B cell (primary cell): Measurements from ENCODE around the gene KCNJ6. TPM values are rescaled to one million over a fixed set of nuclear protein-coding genes. Genes with fewer than 3 reads are reported as not detected.

Experiments used
- ATAC-seq: fragments of 200-7000 bp; cut with Tn5 transposase; one replicate; pipeline ENCODE4 v1.10.0; 2021; ENCODE audit warnings: low read depth, mild to moderate bottlenecking, moderate number of reproducible peaks, moderate library complexity
- CTCF ChIA-PET: fragments of 350-600 bp; sonication (Branson Sonifier 250); formaldehyde crosslinking; loops from one replicate; lab custom pipeline; 2021; ENCODE audit warnings: antibody characterized with exemption, inconsistent platforms; lab: Charles Lee
- POLR2A ChIA-PET: fragments of 350-600 bp; sonication (Branson Sonifier 250); formaldehyde crosslinking; loops from one replicate; lab custom pipeline; 2021; ENCODE audit warnings: antibody characterized with exemption; lab: Charles Lee
- DNase-seq: peaks from one replicate; pipeline ENCODE4 v3.0.0; 2013
- H2AFZ ChIP-seq: 2 replicates; pipeline ENCODE4 v1.6.1; 2012; ENCODE audit warnings: mild to moderate bottlenecking, low read depth, low read length; ENCODE audit not compliant: insufficient read depth, poor library complexity, severe bottlenecking
- H3K27ac ChIP-seq, 2 donors: 1 replicate in 1 of 2; 2 replicates in 1 of 2; pipeline ENCODE4 v1.5.1; 2012 to 2013; ENCODE audit warnings: low read length in 2 of 2, mild to moderate bottlenecking in 2 of 2, moderate library complexity in 1 of 2
- H3K27me3 ChIP-seq, 4 experiments: fragments of 200-600 bp in 1 of 4; sonication (generic) in 1 of 4; replicated peaks in 1 of 4; 1 replicate in 2 of 4; 2 replicates in 2 of 4; pipeline versions ENCODE4 v1.6.1 to v1.7.0; 2013 to 2016; ENCODE audit warnings: low read length in 3 of 4, mild to moderate bottlenecking in 2 of 4, mixed read lengths in 1 of 4, moderate library complexity in 1 of 4; ENCODE audit not compliant: insufficient read depth in 4 of 4, control insufficient read depth in 3 of 4; ENCODE audit errors: control extremely low read depth in 1 of 4
- H3K36me3 ChIP-seq, 2 experiments: replicated peaks in 1 of 2; 1 replicate in 1 of 2; 2 replicates in 1 of 2; pipeline versions ENCODE4 v1.6.1 to v1.7.1; 2013; ENCODE audit warnings: low read length in 1 of 2; ENCODE audit not compliant: insufficient read depth in 2 of 2, control insufficient read depth in 1 of 2; ENCODE audit errors: control extremely low read depth in 1 of 2, extremely low read depth in 1 of 2
- H3K4me1 ChIP-seq, 2 donors: fragments of 200-600 bp in 1 of 2; sonication (generic) in 1 of 2; 1 replicate in 1 of 2; 2 replicates in 1 of 2; pipeline versions ENCODE4 v1.5.1 to v1.6.1; 2013 to 2017; ENCODE audit warnings: low read length in 2 of 2; ENCODE audit not compliant: control insufficient read depth in 2 of 2, insufficient read depth in 2 of 2
- H3K4me2 ChIP-seq: replicated peaks from 2 replicates; pipeline ENCODE3; 2012; ENCODE audit warnings: mild to moderate bottlenecking, low read depth, low read length; ENCODE audit not compliant: poor library complexity, severe bottlenecking
- H3K4me3 ChIP-seq, 5 experiments: fragments of 200-600 bp in 1 of 5; sonication (generic) in 1 of 5; 1 replicate in 3 of 5; 2 replicates in 2 of 5; pipeline versions ENCODE4 v1.5.1 to v1.7.0; 2011 to 2016; ENCODE audit warnings: low read length in 4 of 5, mild to moderate bottlenecking in 4 of 5, low read depth in 2 of 5, control low read depth in 1 of 5, moderate library complexity in 1 of 5; ENCODE audit not compliant: insufficient read depth in 1 of 5; ENCODE audit errors: control extremely low read depth in 1 of 5, extremely low read depth in 1 of 5
- H3K79me2 ChIP-seq: fragments of 200-600 bp; sonication (generic); one replicate; pipeline ENCODE4 v1.6.0; 2016; ENCODE audit warnings: low read length; ENCODE audit not compliant: control insufficient read depth, insufficient read depth
- H3K9ac ChIP-seq: fragments of 200-600 bp; sonication (generic); 2 replicates; pipeline ENCODE4 v1.6.1; 2017; ENCODE audit warnings: mild to moderate bottlenecking, low read length, moderate library complexity
- H3K9me3 ChIP-seq, 3 donors: one replicate each; pipeline versions ENCODE4 v1.6.1 to v1.7.1; 2013; ENCODE audit warnings: low read length in 2 of 3; ENCODE audit not compliant: control insufficient read depth in 2 of 3, insufficient read depth in 1 of 3; ENCODE audit errors: control extremely low read depth in 1 of 3
- H4K20me1 ChIP-seq: 2 replicates; pipeline ENCODE4 v1.6.0; 2012; ENCODE audit warnings: mild to moderate bottlenecking, low read length; ENCODE audit not compliant: insufficient read depth, control insufficient read depth, poor library complexity, severe bottlenecking
- H3K27ac Mint-ChIP-seq: one replicate; pipeline ENCODE4 v1.8.0; 2021; ENCODE audit warnings: mixed read lengths
- H3K27me3 Mint-ChIP-seq: one replicate; pipeline ENCODE4 v1.8.0; 2021; ENCODE audit warnings: mixed read lengths
- H3K4me1 Mint-ChIP-seq: one replicate; pipeline ENCODE4 v1.8.0; 2021; ENCODE audit warnings: mixed read lengths
- H3K4me3 Mint-ChIP-seq: one replicate; pipeline ENCODE4 v1.8.0; 2021; ENCODE audit warnings: mixed read lengths
- H3K9me3 Mint-ChIP-seq: one replicate; pipeline ENCODE4 v1.8.0; 2022; ENCODE audit warnings: mixed read lengths; ENCODE audit not compliant: insufficient read depth
- EZH2 ChIP-seq: IDR thresholded peaks from 2 replicates; pipeline ENCODE4 v1.6.1; 2012; ENCODE audit warnings: borderline replicate concordance, low read depth, mild to moderate bottlenecking, moderate library complexity, low read length; ENCODE audit not compliant: insufficient read depth, poor library complexity, severe bottlenecking
- WGBS: methylation state at CpG from one replicate; pipeline ENCODE4 v1.1.5; 2013; ENCODE audit warnings: missing lambda C conversion rate; ENCODE audit not compliant: insufficient coverage; 5-methylcytosine and 5-hydroxymethylcytosine counted together
- intact Hi-C: fragments of 100-400 bp; cut with micrococcal nuclease; formaldehyde crosslinking; loops from one replicate; pipeline ENCODE4 v1.10.0; 2022
- polyA plus RNA-seq: library from polyadenylated mRNA; depleted of rRNA; stranded (reverse); fragments of >200 nt; gene quantifications from 2 replicates; pipeline ENCODE4 v1.2.3, GENCODE V29; 2012
- total RNA-seq, 2 donors: library from RNA; stranded (reverse); fragments of 120-200 nt in 1 of 2; gene quantifications; 1 replicate in 1 of 2; 2 replicates in 1 of 2; pipeline versions ENCODE4 v1.2.3 to v1.2.4, GENCODE V29; 2013 to 2022
- TF ChIP-seq, protein P1 (sequence below): fragments of 200-600 bp; IDR thresholded peaks from one replicate; pipeline ENCODE4 v1.8.0; 2022; ENCODE audit warnings: antibody characterized with exemption, mild to moderate bottlenecking

The KCNJ6 gene
- total and polyA plus RNA-seq, 2 donors (not counting 1 experiment from before 2014, with no cell fraction given), result not detected

DNA sequence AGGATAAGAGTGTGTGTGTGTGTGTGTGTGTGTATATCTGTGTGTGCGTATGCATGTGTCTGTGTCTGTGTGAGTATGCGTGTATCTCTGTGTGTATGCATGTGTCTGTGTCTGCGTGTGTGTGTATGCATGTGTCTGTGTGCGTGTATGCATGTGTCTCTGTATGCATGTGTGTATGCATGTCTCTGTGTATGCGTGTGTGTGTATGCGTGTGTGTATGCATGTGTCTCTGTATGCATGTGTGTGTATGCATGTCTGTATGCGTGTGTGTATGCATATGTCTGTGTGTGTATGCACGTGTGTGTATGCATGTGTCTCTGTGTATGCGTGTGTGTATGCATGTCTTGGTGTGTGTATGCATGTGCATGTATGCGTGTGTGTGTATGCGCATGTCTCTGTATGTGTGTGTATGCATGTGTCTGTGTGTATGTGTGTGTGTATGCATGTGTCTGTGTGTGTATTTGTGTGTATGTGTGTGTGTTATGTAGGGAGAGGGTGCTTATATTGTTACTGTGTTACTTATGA, 301.8 kb downstream of the KCNJ6 start:
- no peak overlapping the region for H3K27ac Mint-ChIP-seq
- ATAC-seq (no peak), DNase-seq (no peak)
- H3K27me3 Mint-ChIP-seq, result peaks cover 24% of the 10 kb centered on the region
- peaks cover 12% of the 10 kb centered on the region for H3K9me3 Mint-ChIP-seq
- H3K4me1 ChIP-seq, result no peaks in the 10 kb centered on the region
- intact Hi-C loops, result no loop called here
- no peak overlapping the region for H3K27ac ChIP-seq
- POLR2A ChIA-PET, result no interaction called here
- no peak overlapping the region for H3K4me3 ChIP-seq
- TF ChIP-seq, protein P1, sequence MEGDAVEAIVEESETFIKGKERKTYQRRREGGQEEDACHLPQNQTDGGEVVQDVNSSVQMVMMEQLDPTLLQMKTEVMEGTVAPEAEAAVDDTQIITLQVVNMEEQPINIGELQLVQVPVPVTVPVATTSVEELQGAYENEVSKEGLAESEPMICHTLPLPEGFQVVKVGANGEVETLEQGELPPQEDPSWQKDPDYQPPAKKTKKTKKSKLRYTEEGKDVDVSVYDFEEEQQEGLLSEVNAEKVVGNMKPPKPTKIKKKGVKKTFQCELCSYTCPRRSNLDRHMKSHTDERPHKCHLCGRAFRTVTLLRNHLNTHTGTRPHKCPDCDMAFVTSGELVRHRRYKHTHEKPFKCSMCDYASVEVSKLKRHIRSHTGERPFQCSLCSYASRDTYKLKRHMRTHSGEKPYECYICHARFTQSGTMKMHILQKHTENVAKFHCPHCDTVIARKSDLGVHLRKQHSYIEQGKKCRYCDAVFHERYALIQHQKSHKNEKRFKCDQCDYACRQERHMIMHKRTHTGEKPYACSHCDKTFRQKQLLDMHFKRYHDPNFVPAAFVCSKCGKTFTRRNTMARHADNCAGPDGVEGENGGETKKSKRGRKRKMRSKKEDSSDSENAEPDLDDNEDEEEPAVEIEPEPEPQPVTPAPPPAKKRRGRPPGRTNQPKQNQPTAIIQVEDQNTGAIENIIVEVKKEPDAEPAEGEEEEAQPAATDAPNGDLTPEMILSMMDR, result no peak
- no peak for TF ChIP-seq EZH2
- 94% methylated on average over 11 of the region's 11 CpGs for WGBS
- H3K4me2 ChIP-seq, result no peak overlapping the region
- H3K36me3 ChIP-seq, result no peaks in the 10 kb centered on the region
- H3K4me1 Mint-ChIP-seq, result no peaks in the 10 kb centered on the region
- no peak overlapping the region for H3K9ac ChIP-seq
- H2AFZ ChIP-seq, result no peak overlapping the region
- H3K27me3 ChIP-seq, result peaks cover 0 to 4% (median 0%) of the 10 kb centered on the region in 4 experiments
- peaks cover 0 to 7% (median 0%) of the 10 kb centered on the region in 3 donors for H3K9me3 ChIP-seq
- no peaks in the 10 kb centered on the region for H4K20me1 ChIP-seq
- H3K4me3 Mint-ChIP-seq, result no peak overlapping the region
- CTCF ChIA-PET, result no interaction called here
- no peaks in the 10 kb centered on the region for H3K79me2 ChIP-seq

DNA sequence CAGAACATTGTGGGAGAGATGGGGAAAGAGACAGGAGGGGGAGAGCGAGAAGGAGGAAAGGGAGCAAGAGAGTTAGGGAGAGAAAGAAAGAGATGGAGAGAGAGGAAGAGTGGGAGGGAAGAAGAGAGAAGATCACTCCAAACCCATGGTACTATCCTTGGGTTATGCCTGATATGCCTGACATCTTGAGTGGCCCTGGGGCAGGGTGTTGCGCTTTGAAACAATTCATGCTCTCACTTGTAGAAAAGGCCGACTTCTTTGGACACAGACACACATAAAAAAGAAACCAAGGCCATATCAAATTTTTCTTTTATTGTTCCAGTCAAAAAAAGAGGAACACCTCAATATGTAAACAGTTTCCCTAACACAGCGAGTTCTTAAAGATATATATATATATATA, 309.2 kb downstream of the KCNJ6 start:
- no peak overlapping the region for H2AFZ ChIP-seq
- intact Hi-C loops, result no loop called here
- Mint-ChIP-seq H3K4me1 (no peaks in the 10 kb centered on the region), H3K27me3 (peaks cover 34% of the 10 kb centered on the region), H3K27ac (no peak overlapping the region), H3K9me3 (no peaks in the 10 kb centered on the region), H3K4me3 (no peak overlapping the region)
- H3K4me1 ChIP-seq, result no peaks in the 10 kb centered on the region
- CTCF ChIA-PET, result no interaction called here
- H4K20me1 ChIP-seq, result no peaks in the 10 kb centered on the region
- no peaks in the 10 kb centered on the region for H3K79me2 ChIP-seq
- no peak overlapping the region for H3K4me3 ChIP-seq
- 40% methylated on average over 2 of the region's 4 CpGs for WGBS
- no peak for TF ChIP-seq EZH2
- TF ChIP-seq, protein P1, result no peak
- POLR2A ChIA-PET, result no interaction called here
- H3K27me3 ChIP-seq, result peaks cover 0 to 5% (median 2%) of the 10 kb centered on the region in 4 experiments
- H3K9ac ChIP-seq, result no peak overlapping the region
- no peak for DNase-seq
- no peaks in the 10 kb centered on the region for H3K36me3 ChIP-seq
- no peak overlapping the region for H3K27ac ChIP-seq
- no peaks in the 10 kb centered on the region for H3K9me3 ChIP-seq
- H3K4me2 ChIP-seq, result no peak overlapping the region
- no peak for ATAC-seq
